OCI-LY1 (cell line): ENCODE measurements around the gene MON1A.

Experiments
- CTCF ChIP-seq: fragments of 200-600 bp; sonication (generic), shearing (Covaris generic); IDR thresholded peaks from 2 replicates; pipeline ENCODE4 v1.5.1; 2017; ENCODE audit warnings: mild to moderate bottlenecking, antibody characterized with exemption, low read length, moderate library complexity, mixed read lengths
- EZH2 ChIP-seq: fragments of 200-600 bp; sonication (generic), shearing (Covaris generic); IDR thresholded peaks from 2 replicates; pipeline ENCODE4 v1.8.0; 2017; ENCODE audit warnings: borderline replicate concordance, mixed run types, mild to moderate bottlenecking, antibody characterized with exemption, low read length, moderate library complexity, mixed read lengths

- TF ChIP-seq CTCF (no peak), EZH2 (no peak)
Observed at GRCh38 chr3:49872801-49873281, 56.8 kb downstream of the MON1A start.
